ENCODE data around the gene ANTKMT.

DNA sequence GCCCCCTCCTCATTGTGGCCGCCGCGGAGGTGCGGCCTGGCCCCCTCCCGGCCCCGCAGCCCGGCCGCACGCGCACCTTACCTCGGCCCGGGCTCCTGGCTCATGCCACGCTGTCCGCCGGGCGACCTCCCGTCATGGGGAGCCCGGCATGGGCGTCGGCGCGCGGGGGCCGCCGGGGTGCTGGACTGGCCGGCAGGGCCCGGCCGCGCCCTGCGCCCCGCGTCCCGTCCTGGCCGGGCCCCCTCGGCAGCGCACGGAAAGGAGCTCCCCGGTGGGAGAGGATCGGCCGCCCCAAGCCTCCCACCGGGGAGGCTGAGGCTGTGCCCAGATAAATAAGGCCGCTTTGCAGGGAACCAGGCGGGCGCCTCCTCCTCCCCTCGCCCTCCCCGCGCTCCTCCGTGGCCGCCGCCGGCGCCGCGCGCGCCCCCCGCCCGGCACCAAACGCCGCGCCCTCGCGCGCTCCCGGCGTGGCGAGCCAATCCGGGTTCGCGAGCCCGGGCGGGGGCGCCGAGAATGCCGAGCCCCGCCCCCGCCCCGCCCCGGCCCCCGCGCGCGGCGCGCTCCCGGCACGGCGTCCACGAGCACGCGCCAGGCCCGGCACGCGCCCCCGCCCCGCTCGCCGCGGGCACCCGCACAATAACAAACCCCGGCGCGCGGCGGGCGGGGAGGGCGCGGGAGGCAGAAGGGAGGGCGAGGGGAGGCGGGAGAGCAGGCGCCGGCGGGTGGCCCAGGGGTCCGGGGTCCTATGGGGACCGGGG lies 15.3 kb upstream of the ANTKMT start, which contains the start of gene FBXL16:
- TF ChIP-seq POLR2AphosphoS5 (IDR thresholded peaks at IDR 0.05; ENCODE audit: low read depth, low read length) (no peak), REST (IDR thresholded peaks at IDR 0.05; ENCODE audit: insufficient read depth in 1 of 2, low read depth in 2 of 2, low read length in 2 of 2) (no peak), SIN3A (IDR thresholded peaks at IDR 0.05; ENCODE audit: borderline replicate concordance, insufficient read depth, low read length) (no peak), TAF1 (IDR thresholded peaks at IDR 0.05; ENCODE audit: borderline replicate concordance, insufficient read depth, low read length) (no peak)
